ENCODE measurements around the gene C11orf16. TPM values are rescaled to one million over a fixed set of nuclear protein-coding genes. Genes with fewer than 3 reads are reported as not detected.

Gene C11orf16
- total and polyA plus RNA-seq, 2 of the 8 experiments (the other 6 are each of a cell fraction or from before 2014, with no cell fraction given), result 0.08 TPM; not detected in 1

GRCh38 chr11:8961401-8961800 is 28.7 kb upstream of the C11orf16 start:
- Histone ChIP-seq H3K9me3 (ENCODE audit: insufficient read depth in 2 of 2, low read depth in 1 of 2, low read length in 1 of 2) (no peaks in the 10 kb centered on the region), H2BK20ac (ENCODE audit: low read length) (no peak overlapping the region), H3K27ac (ENCODE audit: low read depth, low read length) (no peak overlapping the region), H3K79me1 (ENCODE audit: low read depth, low read length) (peaks cover 3% of the 10 kb centered on the region; the same call in 1 of the 2 replicates), H3K9ac (replicated peaks in 1 of 4; ENCODE audit: extremely low read depth in 1 of 4, low read depth in 3 of 4, low read length in 3 of 4) (no peak overlapping the region), H3K14ac (ENCODE audit: insufficient read length) (no peak overlapping the region), H3K27me3 (replicated peaks in 1 of 4; ENCODE audit: control insufficient read depth in 3 of 4, extremely low read depth in 1 of 4, insufficient read depth in 3 of 4, low read length in 3 of 4) (no peaks in the 10 kb centered on the region), H4K20me1 (replicated peaks in 1 of 2; ENCODE audit: control insufficient read depth in 1 of 2, insufficient read depth in 2 of 2, low read length in 2 of 2) (no peaks in the 10 kb centered on the region), H3K4me3 (ENCODE audit: extremely low read depth in 1 of 4, insufficient read depth in 2 of 4, low read depth in 3 of 4, low read length in 4 of 4) (no peak overlapping the region), H4K5ac (ENCODE audit: insufficient read length, low read depth, low read length) (no peak overlapping the region), H3K79me2 (ENCODE audit: control insufficient read depth in 1 of 2, insufficient read depth in 2 of 2, low read length in 2 of 2) (peaks cover 0 to 3% of the 10 kb centered on the region in 2 experiments; a peak in 1 of 4 replicates), H3K18ac (ENCODE audit: extremely low read depth, low read length) (no peak overlapping the region), H2BK120ac (replicated peaks; ENCODE audit: low read depth, low read length) (no peak overlapping the region), H3K56ac (replicated peaks; ENCODE audit: insufficient read length, low read depth, low read length) (no peak overlapping the region), H3K4me1 (replicated peaks in 1 of 4; ENCODE audit: control insufficient read depth in 3 of 4, insufficient read depth in 4 of 4, low read length in 3 of 4) (peaks cover 0 to 4% (median 2%) of the 10 kb centered on the region in 4 experiments; a peak in 3 of 7 replicates), H2BK12ac (ENCODE audit: low read depth, low read length) (no peak overlapping the region), H2AK5ac (ENCODE audit: low read depth, low read length) (no peak overlapping the region), H2AFZ (ENCODE audit: low read length) (no peak overlapping the region), H4K91ac (replicated peaks; ENCODE audit: insufficient read length, low read length) (no peak overlapping the region), H2BK15ac (ENCODE audit: low read length) (no peak overlapping the region), H3K4ac (replicated peaks; ENCODE audit: insufficient read length, low read depth, low read length) (no peak overlapping the region), H3K4me2 (ENCODE audit: insufficient read depth in 1 of 2, low read depth in 2 of 2, low read length in 2 of 2) (no peak overlapping the region), H2BK5ac (ENCODE audit: low read depth, low read length) (no peak overlapping the region), H4K8ac (ENCODE audit: extremely low read depth, insufficient read depth, low read length) (no peak overlapping the region), H3K23me2 (ENCODE audit: low read depth, low read length) (peaks cover 12% of the 10 kb centered on the region), H3K36me3 (ENCODE audit: control insufficient read depth in 2 of 4, insufficient read depth in 4 of 4, low read length in 3 of 4) (no peaks in the 10 kb centered on the region), H3K23ac (ENCODE audit: insufficient read length) (no peak overlapping the region)
- ChIA-PET POLR2A (ENCODE audit: partially characterized antibody) (interaction anchor here (0.7 to 1.0 kb wide), 2 partner anchors 42 to 278 kb away, joined by 3 to 4 read pairs; partner anchors contain the start of gene NRIP3), CTCF (ENCODE audit: partially characterized antibody) (interaction anchor here (0.7 to 3.7 kb wide), 7 partner anchors 25 to 238 kb away, joined by 3 to 66 read pairs (median 5); partner anchors contain the start of gene AKIP1)
- no peak for TF ChIP-seq MAX (IDR thresholded peaks at IDR 0.05)
- DNase-seq (ENCODE audit: low read depth in 1 of 2, low spot score in 2 of 2) (no peak), FAIRE-seq (no peak)
- WGBS, 2 experiments (ENCODE audit: extremely low coverage in 1 of 2, insufficient coverage in 1 of 2, insufficient read length in 1 of 2, insufficient replicate concordance in 2 of 2, low coverage in 1 of 2, low lambda C conversion rate in 2 of 2, missing lambda C conversion rate in 1 of 2), result 76% methylated on average over 2 of the region's 2 CpGs; no CpG with 5 or more reads in 1 of the 2 experiments
